Suprapubic skin (tissue), 4 donors: ENCODE results near the gene PTPRS.

Experiments used
- EP300 ChIP-seq: sonication (generic); formaldehyde crosslinking; IDR thresholded peaks from one replicate; pipeline ENCODE4 v1.6.1; 2017; ENCODE audit warnings: antibody characterized with exemption
- POLR2A ChIP-seq, 2 donors: fragments of 450-650 bp; IDR thresholded peaks; one replicate each; pipeline ENCODE4 v1.6.1; 2017; ENCODE audit warnings: antibody characterized with exemption in 2 of 2, mild to moderate bottlenecking in 2 of 2, moderate library complexity in 2 of 2
- POLR2AphosphoS5 ChIP-seq, 3 donors: sonication (generic); formaldehyde crosslinking; IDR thresholded peaks; one replicate each; pipeline ENCODE4 v1.6.1; 2017; ENCODE audit warnings: antibody characterized with exemption in 3 of 3
- TF ChIP-seq, protein P1 (sequence below), 2 donors: fragments of 200-600 bp in 1 of 2; fragments of 450-650 bp in 1 of 2; sonication (generic) in 1 of 2; IDR thresholded peaks; one replicate each; pipeline ENCODE4 v1.5.1; 2016 to 2019; ENCODE audit warnings: antibody characterized with exemption in 2 of 2, mild to moderate bottlenecking in 1 of 2, moderate library complexity in 1 of 2

DNA sequence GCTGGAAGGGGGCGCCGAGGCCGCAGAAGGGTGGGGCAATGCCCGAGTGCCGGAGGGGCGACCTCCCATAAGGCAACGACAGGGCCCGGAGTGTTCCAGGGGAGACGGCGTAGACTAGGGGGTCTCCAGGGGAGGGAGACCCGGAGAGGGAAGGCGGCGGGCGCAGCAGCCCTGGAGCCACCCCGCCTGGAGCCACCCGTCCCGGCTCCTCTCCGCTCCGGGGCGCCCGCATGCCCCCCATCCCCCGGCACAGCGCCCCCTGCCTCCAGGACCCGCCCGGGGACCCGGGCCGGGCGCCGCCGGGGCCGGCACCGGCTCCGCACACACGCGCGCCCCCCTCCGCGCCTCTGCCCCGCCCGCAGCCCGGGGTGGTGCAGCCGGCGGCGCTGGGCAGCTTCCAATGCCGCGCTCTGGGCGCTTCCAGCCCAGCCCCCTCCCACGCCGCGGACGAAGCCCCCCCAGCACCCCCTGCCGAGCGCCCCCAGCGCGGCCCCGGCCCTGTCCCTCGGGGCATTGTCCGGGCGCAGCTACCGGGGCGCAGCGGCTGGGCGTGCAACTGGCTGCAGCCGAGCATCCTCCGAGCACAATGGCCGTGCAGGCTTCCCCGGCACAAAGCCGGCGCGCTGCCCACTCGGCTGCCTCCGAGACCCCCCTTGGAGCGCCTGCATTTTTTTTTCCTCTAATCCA is 519 bp downstream of the PTPRS start:
- TF ChIP-seq POLR2A (IDR thresholded peaks at IDR 0.05) (no peak), EP300 (no peak), POLR2AphosphoS5 (IDR thresholded peaks at IDR 0.05) (no peak)
- TF ChIP-seq, protein P1, sequence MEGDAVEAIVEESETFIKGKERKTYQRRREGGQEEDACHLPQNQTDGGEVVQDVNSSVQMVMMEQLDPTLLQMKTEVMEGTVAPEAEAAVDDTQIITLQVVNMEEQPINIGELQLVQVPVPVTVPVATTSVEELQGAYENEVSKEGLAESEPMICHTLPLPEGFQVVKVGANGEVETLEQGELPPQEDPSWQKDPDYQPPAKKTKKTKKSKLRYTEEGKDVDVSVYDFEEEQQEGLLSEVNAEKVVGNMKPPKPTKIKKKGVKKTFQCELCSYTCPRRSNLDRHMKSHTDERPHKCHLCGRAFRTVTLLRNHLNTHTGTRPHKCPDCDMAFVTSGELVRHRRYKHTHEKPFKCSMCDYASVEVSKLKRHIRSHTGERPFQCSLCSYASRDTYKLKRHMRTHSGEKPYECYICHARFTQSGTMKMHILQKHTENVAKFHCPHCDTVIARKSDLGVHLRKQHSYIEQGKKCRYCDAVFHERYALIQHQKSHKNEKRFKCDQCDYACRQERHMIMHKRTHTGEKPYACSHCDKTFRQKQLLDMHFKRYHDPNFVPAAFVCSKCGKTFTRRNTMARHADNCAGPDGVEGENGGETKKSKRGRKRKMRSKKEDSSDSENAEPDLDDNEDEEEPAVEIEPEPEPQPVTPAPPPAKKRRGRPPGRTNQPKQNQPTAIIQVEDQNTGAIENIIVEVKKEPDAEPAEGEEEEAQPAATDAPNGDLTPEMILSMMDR (IDR thresholded peaks at IDR 0.05): no peak
